Activated CD4-positive, alpha-beta T cell treated with anti-CD3 and anti-CD28 coated beads for 36 hours (primary cell): ENCODE results near the gene TMEM171. TPM values are rescaled to one million over a fixed set of nuclear protein-coding genes. Genes with fewer than 3 reads are reported as not detected.

Experiments
- ATAC-seq: fragments of 200-7000 bp; cut with Tn5 transposase; one replicate; pipeline ENCODE4 v1.10.0; 2021; ENCODE audit warnings: mild to moderate bottlenecking, moderate library complexity
- CTCF ChIA-PET: fragments of 350-600 bp; sonication (Branson Sonifier 250); formaldehyde crosslinking; loops from one replicate; lab custom pipeline; 2021; ENCODE audit warnings: antibody characterized with exemption; lab: Charles Lee
- POLR2A ChIA-PET: fragments of 350-600 bp; sonication (Branson Sonifier 250); formaldehyde crosslinking; loops from one replicate; lab custom pipeline; 2021; ENCODE audit warnings: antibody characterized with exemption, inconsistent platforms; lab: Charles Lee
- DNase-seq: peaks from one replicate; pipeline ENCODE4 v3.0.0-alpha.2; 2020
- H3K27ac Mint-ChIP-seq: one replicate; pipeline ENCODE4 v1.8.0; 2021; ENCODE audit warnings: mixed read lengths
- H3K27me3 Mint-ChIP-seq: one replicate; pipeline ENCODE4 v1.8.0; 2021; ENCODE audit warnings: mixed read lengths
- H3K36me3 Mint-ChIP-seq: one replicate; pipeline ENCODE4 v1.8.0; 2021; ENCODE audit warnings: low read depth, mixed read lengths
- H3K4me1 Mint-ChIP-seq: one replicate; pipeline ENCODE4 v1.8.0; 2021; ENCODE audit warnings: mixed read lengths
- H3K4me3 Mint-ChIP-seq: one replicate; pipeline ENCODE4 v1.8.0; 2021; ENCODE audit warnings: mild to moderate bottlenecking, moderate library complexity, mixed read lengths
- H3K9me3 Mint-ChIP-seq: one replicate; pipeline ENCODE4 v1.8.0; 2021; ENCODE audit warnings: low read depth, mixed read lengths
- intact Hi-C, 2 experiments: fragments of 100-400 bp; cut with DNase I in 1 of 2; cut with micrococcal nuclease in 1 of 2; formaldehyde crosslinking; loops; one replicate each; pipeline versions ENCODE4 v1.14.2 to v1.15.1; 2022 to 2024; cut with DNase I, micrococcal nuclease
- total RNA-seq, 2 experiments: library from RNA; stranded (reverse); gene quantifications; one replicate each; pipeline ENCODE4 v1.2.3, GENCODE V29; 2021

TMEM171 gene
- total RNA-seq, 2 experiments from 2014 or later = not detected

DNA sequence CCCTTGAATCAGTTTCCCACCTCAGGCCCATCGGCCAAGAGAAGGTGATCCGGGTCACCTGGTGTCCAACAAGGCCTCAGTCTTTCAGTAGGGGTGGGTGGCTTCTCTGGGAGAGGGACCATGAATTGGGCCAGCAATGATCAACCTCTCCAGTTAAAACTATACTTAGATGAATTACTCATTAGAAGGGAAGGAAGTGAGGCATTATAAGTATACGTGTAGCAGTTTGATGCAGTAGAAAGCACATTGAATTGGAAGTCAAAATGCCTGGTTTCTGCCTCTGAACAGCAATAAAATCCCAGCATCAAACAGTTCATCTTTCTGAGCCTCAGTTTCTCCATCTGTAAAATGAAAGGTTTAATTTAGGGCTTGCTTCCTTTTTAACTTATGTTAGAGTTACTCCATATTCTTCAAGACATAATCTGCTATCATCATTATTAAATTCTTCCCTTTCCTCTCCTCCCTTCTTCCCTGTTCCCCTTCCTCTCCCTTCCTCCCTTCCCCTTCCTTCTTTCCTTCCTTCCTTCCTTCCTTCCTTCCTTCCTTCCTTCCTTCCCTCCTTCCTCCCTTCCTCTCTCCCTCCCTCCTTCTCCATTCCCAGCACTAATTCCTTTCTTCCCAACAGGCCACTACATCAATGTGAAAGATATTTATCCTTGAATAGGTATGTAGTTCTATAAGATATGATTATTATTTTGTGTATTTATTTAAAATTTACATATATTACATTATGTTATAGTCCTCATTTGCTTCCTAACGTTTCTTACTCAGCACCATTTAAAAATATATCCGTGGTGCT, 34.0 kb downstream of the TMEM171 start:
- no peak overlapping the region for H3K4me3 Mint-ChIP-seq
- peaks cover 82% of the 10 kb centered on the region for H3K27me3 Mint-ChIP-seq
- intact Hi-C loops = no loop called here
- ATAC-seq (peak; percentile 30), DNase-seq (no peak)
- H3K9me3 Mint-ChIP-seq = no peaks in the 10 kb centered on the region
- no peak overlapping the region for H3K27ac Mint-ChIP-seq
- CTCF ChIA-PET = no interaction called here
- no peaks in the 10 kb centered on the region for H3K36me3 Mint-ChIP-seq
- POLR2A ChIA-PET = no interaction called here
- peaks cover 13% of the 10 kb centered on the region for H3K4me1 Mint-ChIP-seq

DNA sequence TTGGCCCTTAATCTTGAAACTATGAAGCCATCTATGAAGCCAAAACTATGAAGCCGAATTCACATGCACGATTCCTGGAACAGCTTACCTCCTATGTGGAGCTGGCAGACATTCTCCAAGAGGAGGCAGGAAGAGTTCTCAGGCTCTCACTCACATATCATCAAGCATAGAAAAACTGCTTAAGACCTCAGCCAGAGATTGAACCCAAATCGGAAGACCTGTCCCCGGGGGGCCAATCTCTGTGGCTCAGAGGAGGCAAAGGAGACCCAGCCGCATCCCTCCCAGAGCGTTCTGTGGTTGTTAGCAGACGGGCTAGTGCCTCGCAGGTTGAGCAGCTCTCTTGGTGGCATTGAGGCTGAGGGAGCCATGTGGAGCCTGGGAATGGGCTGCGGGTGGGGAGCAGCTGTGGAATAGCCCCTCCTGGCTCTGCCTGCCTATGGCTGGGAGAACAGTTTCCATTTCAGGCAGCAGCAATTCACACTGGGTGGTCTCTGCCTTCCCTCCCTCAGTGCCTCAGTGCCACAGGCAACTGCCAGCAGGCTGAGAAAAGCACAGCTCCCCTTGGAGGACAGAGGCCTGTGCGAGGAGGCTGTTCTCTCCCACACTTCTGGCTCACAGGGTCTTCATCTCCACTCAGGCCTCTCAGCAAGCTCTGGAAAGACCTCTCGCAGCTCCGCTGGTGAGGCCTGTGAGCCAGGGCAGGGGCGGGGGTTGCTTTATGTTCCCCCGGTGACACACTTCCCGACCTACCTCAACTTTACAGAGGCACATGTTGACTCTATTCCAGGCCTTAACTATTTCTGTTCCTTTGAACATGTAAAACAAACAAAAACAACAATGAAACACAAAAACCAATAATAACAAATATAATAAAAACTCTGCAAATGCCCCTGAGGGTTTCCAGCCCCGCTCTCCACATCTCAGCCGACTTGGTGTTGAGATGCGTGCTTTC, 35.2 kb downstream of the TMEM171 start:
- no peaks in the 10 kb centered on the region for H3K36me3 Mint-ChIP-seq
- CTCF ChIA-PET = no interaction called here
- H3K27ac Mint-ChIP-seq = no peak overlapping the region
- H3K9me3 Mint-ChIP-seq = no peaks in the 10 kb centered on the region
- H3K4me1 Mint-ChIP-seq = peaks cover 24% of the 10 kb centered on the region
- DNase-seq = no peak
- no peak overlapping the region for H3K4me3 Mint-ChIP-seq
- ATAC-seq = no peak
- intact Hi-C loops = no loop called here
- peaks cover 85% of the 10 kb centered on the region for H3K27me3 Mint-ChIP-seq
- POLR2A ChIA-PET = no interaction called here

DNA sequence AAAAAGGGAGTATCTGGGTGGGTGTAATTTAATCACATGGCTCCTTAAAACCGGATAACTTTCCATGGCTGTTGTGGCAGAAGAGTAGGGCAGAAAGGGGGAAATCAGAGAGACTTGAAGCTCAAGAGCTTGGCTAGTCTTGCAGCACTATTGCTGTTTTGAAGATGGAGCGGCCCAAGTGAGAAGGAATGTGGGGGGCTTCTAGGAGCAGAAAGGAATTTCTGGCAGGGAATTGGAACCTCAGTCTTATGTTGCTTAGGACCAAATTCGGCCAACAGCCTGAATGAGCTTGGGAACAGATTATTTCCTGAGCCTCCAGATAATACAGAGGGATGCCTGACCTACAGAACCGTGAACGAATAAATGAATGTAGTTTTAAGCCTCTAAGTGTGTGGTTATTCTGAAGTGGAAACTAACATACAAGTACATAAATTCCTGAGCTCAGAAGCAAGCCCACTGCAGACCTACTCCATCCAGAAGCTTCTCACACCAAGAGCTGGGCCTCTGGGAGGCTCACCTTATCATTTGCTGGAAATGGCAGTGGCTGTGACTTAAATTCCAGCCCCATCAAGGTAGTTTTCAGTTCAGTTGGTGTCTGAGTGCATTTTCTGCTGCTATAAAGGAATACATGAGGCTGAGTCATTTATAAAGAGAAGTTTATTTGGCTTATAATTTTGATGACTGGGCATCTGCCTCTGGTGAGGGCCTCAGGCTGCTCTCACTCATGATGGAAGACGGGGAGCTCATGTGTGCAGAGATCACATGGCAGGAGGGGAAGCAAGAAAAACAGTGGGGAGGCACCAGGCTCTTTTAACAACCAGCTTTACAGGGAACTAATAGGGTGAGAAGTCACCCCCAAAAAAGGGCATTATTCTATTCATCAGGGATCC, 37.3 kb downstream of the TMEM171 start:
- CTCF ChIA-PET = interaction anchor here (1.4 kb wide), 1 partner anchor 58 kb away, joined by 3 read pairs; no protein-coding TSS in a partner anchor
- POLR2A ChIA-PET = no interaction called here
- peaks cover 36% of the 10 kb centered on the region for H3K4me1 Mint-ChIP-seq
- ATAC-seq (no peak), DNase-seq (no peak)
- intact Hi-C loops = no loop called here
- H3K36me3 Mint-ChIP-seq = no peaks in the 10 kb centered on the region
- H3K9me3 Mint-ChIP-seq = no peaks in the 10 kb centered on the region
- no peak overlapping the region for H3K4me3 Mint-ChIP-seq
- H3K27ac Mint-ChIP-seq = no peak overlapping the region
- H3K27me3 Mint-ChIP-seq = peaks cover 82% of the 10 kb centered on the region

DNA sequence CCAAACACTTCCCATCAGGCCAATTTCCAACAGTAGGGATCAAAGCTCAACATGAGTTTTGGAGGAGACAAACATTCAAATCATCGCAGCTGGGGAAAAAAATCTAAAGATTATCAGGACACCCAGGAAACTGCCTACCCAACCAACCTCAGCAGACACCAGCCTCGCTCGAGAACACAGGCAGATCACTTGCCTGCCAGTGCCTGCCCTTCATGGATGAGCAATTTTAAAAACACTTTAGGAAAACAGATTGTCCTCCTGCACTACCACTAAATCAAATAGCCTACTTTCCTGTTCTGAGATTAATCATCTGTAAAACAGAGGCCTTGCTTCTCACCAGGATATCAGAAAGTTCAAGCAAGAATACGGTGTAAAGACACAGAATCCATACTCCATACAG, 37.9 kb downstream of the TMEM171 start:
- Mint-ChIP-seq H3K4me3 (no peak overlapping the region), H3K27me3 (peaks cover 80% of the 10 kb centered on the region), H3K4me1 (peaks cover 36% of the 10 kb centered on the region), H3K27ac (no peak overlapping the region), H3K9me3 (no peaks in the 10 kb centered on the region), H3K36me3 (no peaks in the 10 kb centered on the region)
- intact Hi-C loops = no loop called here
- DNase-seq = no peak
- ChIA-PET POLR2A (no interaction called here), CTCF (interaction anchor here (1.4 kb wide), 1 partner anchor 57 kb away, joined by 3 read pairs; no protein-coding TSS in a partner anchor)
- ATAC-seq = no peak

DNA sequence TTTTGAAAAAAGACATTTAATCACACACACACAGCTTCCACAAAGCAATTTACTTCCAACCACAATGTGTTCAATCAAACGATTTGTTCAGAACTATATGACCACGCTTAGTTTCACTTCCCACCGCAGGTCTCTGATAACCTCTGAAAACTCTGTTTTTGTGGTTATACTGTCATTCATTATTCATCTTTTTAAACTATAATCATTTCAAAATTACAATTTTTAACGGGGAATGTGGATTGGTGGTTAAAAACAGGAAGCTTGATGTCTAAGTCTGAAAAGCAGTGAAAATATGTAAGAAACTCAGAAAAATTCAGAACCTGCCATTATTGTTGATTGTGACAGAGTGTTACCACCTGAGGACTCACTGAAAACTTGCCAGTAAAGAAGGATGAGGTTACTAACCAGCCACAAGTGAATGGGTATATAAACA, 39.9 kb downstream of the TMEM171 start:
- peaks cover 36% of the 10 kb centered on the region for H3K4me1 Mint-ChIP-seq
- H3K27ac Mint-ChIP-seq = no peak overlapping the region
- no peaks in the 10 kb centered on the region for H3K9me3 Mint-ChIP-seq
- H3K4me3 Mint-ChIP-seq = no peak overlapping the region
- CTCF ChIA-PET = interaction anchor here (0.6 to 2.6 kb wide), 3 partner anchors 11 to 96 kb away, joined by 3 to 22 read pairs (median 3); no protein-coding TSS in a partner anchor
- H3K27me3 Mint-ChIP-seq = peaks cover 73% of the 10 kb centered on the region
- intact Hi-C loops = loop anchor here (1.0 to 5.0 kb wide), 5 partner anchors 37 to 312 kb away; partner anchors contain the start of gene FOXD1 (in 1 of the 2)
- POLR2A ChIA-PET = interaction anchor here (0.6 to 1.7 kb wide), 3 partner anchors 9 to 169 kb away, joined by 3 to 5 read pairs (median 3); no protein-coding TSS in a partner anchor
- DNase-seq (peak; percentile 89), ATAC-seq (peak; percentile 91)
- no peaks in the 10 kb centered on the region for H3K36me3 Mint-ChIP-seq

GRCh38 chr5:73170522-73170921, 50.1 kb downstream of the TMEM171 start:
- ChIA-PET POLR2A (no interaction called here), CTCF (interaction anchor here (0.9 to 3.6 kb wide), 7 partner anchors 9 to 109 kb away, joined by 3 to 22 read pairs (median 3); no protein-coding TSS in a partner anchor)
- peaks cover 2% of the 10 kb centered on the region for H3K9me3 Mint-ChIP-seq
- no peak overlapping the region for H3K4me3 Mint-ChIP-seq
- ATAC-seq = peak; percentile 57
- DNase-seq = peak; percentile 43
- H3K27ac Mint-ChIP-seq = no peak overlapping the region
- peaks cover 88% of the 10 kb centered on the region for H3K27me3 Mint-ChIP-seq
- H3K36me3 Mint-ChIP-seq = no peaks in the 10 kb centered on the region
- intact Hi-C loops = no loop called here
- no peaks in the 10 kb centered on the region for H3K4me1 Mint-ChIP-seq

DNA sequence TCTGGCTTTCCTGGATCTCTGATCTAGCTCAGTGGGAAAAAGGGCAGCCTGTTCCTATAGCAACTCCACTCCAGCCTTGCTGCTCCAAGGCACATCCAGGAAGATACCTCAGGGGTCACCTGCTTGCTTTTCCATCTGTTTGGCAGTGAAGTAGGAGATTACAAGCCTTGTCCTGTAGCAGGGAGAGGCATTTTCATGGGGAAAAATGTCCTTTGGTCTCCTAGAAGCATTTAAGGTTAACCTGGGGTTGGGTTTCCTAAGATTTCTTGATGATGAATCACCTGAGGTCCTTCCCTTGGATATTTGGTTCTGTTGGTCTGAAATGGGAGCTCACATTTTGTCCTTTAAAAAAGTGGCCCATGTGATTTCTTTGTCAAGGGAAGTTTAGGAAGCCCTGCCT, 51.1 kb downstream of the TMEM171 start:
- intact Hi-C loops = no loop called here
- Mint-ChIP-seq H3K27me3 (peaks cover 85% of the 10 kb centered on the region), H3K4me3 (no peak overlapping the region), H3K9me3 (peaks cover 2% of the 10 kb centered on the region), H3K36me3 (no peaks in the 10 kb centered on the region), H3K27ac (no peak overlapping the region), H3K4me1 (no peaks in the 10 kb centered on the region)
- DNase-seq = no peak
- ATAC-seq = no peak
- POLR2A ChIA-PET = no interaction called here
- CTCF ChIA-PET = interaction anchor here (0.7 to 3.6 kb wide), 7 partner anchors 8 to 165 kb away, joined by 3 to 22 read pairs (median 3); no protein-coding TSS in a partner anchor

DNA sequence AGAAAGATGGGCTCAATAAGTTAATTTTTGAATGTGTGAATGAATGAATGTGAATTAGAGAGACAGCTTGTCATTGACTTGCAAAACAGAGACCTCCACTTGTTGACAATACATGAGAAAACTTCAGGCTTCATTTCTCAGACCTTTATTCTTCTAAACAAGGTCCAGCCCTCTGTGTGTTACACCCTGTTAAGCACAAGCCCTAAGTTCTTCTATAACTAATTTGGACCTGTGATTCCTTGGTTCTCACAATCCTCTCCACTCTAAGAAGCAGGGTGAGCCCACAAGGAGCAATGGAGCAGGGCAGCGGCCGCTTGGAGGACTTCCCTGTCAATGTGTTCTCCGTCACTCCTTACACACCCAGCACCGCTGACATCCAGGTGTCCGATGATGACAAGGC, 52.6 kb downstream of the TMEM171 start, which contains the start of gene TMEM174:
Gene TMEM174 (plus strand): TSS at position 243 of the 400 bp plus-strand sequence. CDS start 51 bp downstream, at position 294.
- H3K9me3 Mint-ChIP-seq = peaks cover 2% of the 10 kb centered on the region
- no peaks in the 10 kb centered on the region for H3K4me1 Mint-ChIP-seq
- CTCF ChIA-PET = interaction anchor here (3.2 kb wide), 1 partner anchor 28 kb away, joined by 14 read pairs; no protein-coding TSS in a partner anchor
- no peak within 1 kb of the TSS for H3K27ac Mint-ChIP-seq
- DNase-seq (no peak), ATAC-seq (no peak)
- peaks cover 80% of the 10 kb centered on the region for H3K27me3 Mint-ChIP-seq
- H3K36me3 Mint-ChIP-seq = no peaks in the 10 kb centered on the region
- POLR2A ChIA-PET = no interaction called here
- H3K4me3 Mint-ChIP-seq = no peak within 1 kb of the TSS
- intact Hi-C loops = no loop called here

DNA sequence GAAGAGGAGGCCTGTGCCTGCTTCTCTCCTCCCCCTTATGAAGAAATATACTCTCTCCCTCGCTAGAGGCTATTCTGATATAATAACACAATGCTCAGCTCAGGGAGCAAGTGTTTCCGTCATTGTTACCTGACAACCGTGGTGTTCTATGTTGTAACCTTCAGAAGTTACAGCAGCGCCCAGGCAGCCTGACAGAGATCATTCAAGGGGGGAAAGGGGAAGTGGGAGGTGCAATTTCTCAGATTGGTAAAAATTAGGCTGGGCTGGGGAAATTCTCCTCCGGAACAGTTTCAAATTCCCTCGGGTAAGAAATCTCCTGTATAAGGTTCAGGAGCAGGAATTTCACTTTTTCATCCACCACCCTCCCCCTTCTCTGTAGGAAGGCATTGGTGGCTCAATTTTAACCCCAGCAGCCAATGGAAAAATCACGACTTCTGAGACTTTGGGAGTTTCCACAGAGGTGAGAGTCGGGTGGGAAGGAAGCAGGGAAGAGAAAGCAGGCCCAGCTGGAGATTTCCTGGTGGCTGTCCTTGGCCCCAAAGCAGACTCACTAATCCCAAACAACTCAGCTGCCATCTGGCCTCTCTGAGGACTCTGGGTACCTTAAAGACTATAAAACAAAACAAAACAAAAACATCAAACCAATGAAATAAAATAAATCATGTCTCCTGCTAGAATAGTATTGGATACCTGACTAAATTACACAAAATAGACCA, 53.9 kb downstream of the TMEM171 start:
- no peak for DNase-seq
- POLR2A ChIA-PET = no interaction called here
- no peak for ATAC-seq
- H3K36me3 Mint-ChIP-seq = no peaks in the 10 kb centered on the region
- intact Hi-C loops = no loop called here
- H3K4me3 Mint-ChIP-seq = no peak overlapping the region
- CTCF ChIA-PET = no interaction called here
- no peaks in the 10 kb centered on the region for H3K4me1 Mint-ChIP-seq
- H3K27me3 Mint-ChIP-seq = peaks cover 79% of the 10 kb centered on the region
- H3K9me3 Mint-ChIP-seq = peaks cover 2% of the 10 kb centered on the region
- no peak overlapping the region for H3K27ac Mint-ChIP-seq

- DNase-seq = no peak
- Mint-ChIP-seq H3K27ac (no peak overlapping the region), H3K4me3 (no peak overlapping the region), H3K27me3 (peaks cover 80% of the 10 kb centered on the region), H3K9me3 (no peaks in the 10 kb centered on the region), H3K36me3 (no peaks in the 10 kb centered on the region), H3K4me1 (no peaks in the 10 kb centered on the region)
- CTCF ChIA-PET = no interaction called here
- ATAC-seq = no peak
- POLR2A ChIA-PET = no interaction called here
- intact Hi-C loops = no loop called here
These were observed 55.9 kb downstream of the TMEM171 start for GRCh38 chr5:73176250-73176649.
